GM20000 (cell line): ENCODE measurements around the gene CPEB3.

Experiments used
- DNase-seq: peaks from one replicate; pipeline ENCODE4 v3.0.0; 2012; ENCODE audit warnings: low spot score
- CTCF ChIP-seq: IDR thresholded peaks from 2 replicates; pipeline ENCODE4 v1.5.1; 2012; ENCODE audit warnings: mild to moderate bottlenecking, control low read depth; ENCODE audit errors: extremely low read depth, missing control alignments

CPEB3 gene

GRCh38 chr10:92068900-92069299 lies 222.0 kb downstream of the CPEB3 start:
- no peak for DNase-seq
- no peak for TF ChIP-seq CTCF

- DNase-seq: no peak
- TF ChIP-seq CTCF: no peak
These were observed 224.5 kb downstream of the CPEB3 start for GRCh38 chr10:92066386-92066785.

GRCh38 chr10:92064506-92064905 lies 226.4 kb downstream of the CPEB3 start:
- no peak for TF ChIP-seq CTCF
- no peak for DNase-seq

DNA sequence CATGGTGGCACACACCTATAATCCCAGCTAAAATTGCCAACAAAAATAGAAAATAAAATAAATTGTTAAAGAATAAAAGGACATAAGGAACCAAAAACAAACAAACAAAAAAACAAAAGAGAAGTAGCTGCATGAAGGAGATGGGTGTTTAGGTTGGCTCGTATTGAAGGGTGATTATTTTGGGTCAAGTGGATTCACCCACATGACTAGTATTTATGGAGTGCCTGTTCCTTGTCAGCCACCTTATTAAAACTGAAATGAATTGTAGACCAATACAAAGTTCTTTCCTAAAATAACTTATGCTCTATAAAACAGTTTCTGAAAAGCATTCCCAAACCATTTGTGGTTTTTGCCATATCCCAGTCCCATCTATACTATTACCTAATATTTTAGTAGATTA lies 228.6 kb downstream of the CPEB3 start:
- TF ChIP-seq CTCF: no peak
- DNase-seq: no peak

DNA sequence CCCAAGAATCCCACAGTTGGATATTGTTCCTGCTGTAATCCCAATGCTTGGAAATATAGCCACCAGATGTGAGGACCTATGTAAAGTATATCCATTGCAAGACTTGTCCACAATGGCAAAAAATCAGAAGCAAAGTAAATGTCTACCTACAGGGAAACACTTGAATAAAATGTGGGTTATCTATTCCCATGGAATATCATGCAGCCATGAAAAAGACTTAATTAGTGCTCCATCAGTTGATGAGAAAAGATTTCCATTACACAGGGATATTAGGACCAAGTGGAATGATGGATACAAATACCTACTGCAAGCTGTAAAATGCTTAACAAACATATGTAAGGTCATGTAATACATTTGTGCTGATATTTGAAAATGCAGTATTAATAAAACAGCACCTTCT lies 236.1 kb downstream of the CPEB3 start:
- TF ChIP-seq CTCF: no peak
- no peak for DNase-seq

DNA sequence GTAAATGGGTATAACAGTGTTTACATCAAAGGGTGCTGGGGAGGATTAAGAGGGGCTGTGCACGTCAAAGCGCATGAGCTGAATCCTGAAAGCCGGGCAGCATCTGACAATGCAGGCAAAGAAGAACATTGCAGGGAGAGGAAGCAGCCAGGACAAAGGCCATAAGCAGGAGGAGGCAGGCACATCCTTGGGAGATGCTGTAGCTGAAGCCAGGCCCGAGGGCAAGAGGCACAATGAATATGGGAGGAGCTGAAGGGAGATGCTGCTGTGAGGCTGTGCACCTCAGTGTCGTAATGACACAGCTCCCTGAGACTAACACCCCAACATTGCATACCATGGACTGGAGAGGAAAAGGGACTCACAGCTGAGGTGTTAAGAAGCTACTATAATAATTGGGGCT lies 238.1 kb downstream of the CPEB3 start:
- DNase-seq: no peak
- no peak for TF ChIP-seq CTCF

- TF ChIP-seq CTCF: no peak
- no peak for DNase-seq
These were observed 238.8 kb downstream of the CPEB3 start for GRCh38 chr10:92052088-92052487.
